Upper lobe of right lung (tissue), 1 donor: ENCODE measurements around the gene RNF213. TPM values are rescaled to one million over a fixed set of nuclear protein-coding genes. Genes with fewer than 3 reads are reported as not detected.
A peak's percentile ranks its signal among the peaks of the same experiment; 100 is the strongest.

Experiments used
- ATAC-seq: fragments of 200-7000 bp; cut with Tn5 transposase; one replicate; pipeline ENCODE4 v1.9.1; 2020; ENCODE audit warnings: mild to moderate bottlenecking, moderate library complexity
- DNase-seq: peaks from one replicate; pipeline ENCODE4 v3.0.0-alpha.2; 2020
- H3K27ac ChIP-seq: fragments of 200-600 bp; one replicate; pipeline ENCODE4 v1.8.0; 2022
- H3K27me3 ChIP-seq: fragments of 200-600 bp; one replicate; pipeline ENCODE4 v1.8.0; 2022; ENCODE audit warnings: mild to moderate bottlenecking
- H3K36me3 ChIP-seq: fragments of 200-600 bp; one replicate; pipeline ENCODE4 v1.8.0; 2022
- H3K4me1 ChIP-seq: fragments of 200-600 bp; one replicate; pipeline ENCODE4 v1.8.0; 2022
- H3K4me3 ChIP-seq: fragments of 200-600 bp; one replicate; pipeline ENCODE4 v1.8.0; 2022; ENCODE audit warnings: mild to moderate bottlenecking
- H3K9me3 ChIP-seq: fragments of 200-600 bp; one replicate; pipeline ENCODE4 v1.8.0; 2022
- CTCF ChIP-seq: fragments of 200-600 bp; IDR thresholded peaks from one replicate; pipeline ENCODE4 v1.8.0; 2022; ENCODE audit warnings: antibody characterized with exemption
- intact Hi-C: fragments of 100-400 bp; cut with DNase I; formaldehyde crosslinking; loops from one replicate; pipeline ENCODE4 v1.11.0; 2022
- total RNA-seq: library from RNA; stranded (reverse); fragmentation: NEBNext Ultra II Directional; extraction: Animal tissue kit (Norgen Biotek cat#: 25700); gene quantifications from one replicate; pipeline ENCODE4 v1.2.1, GENCODE V29; 2021
- donor health status: DM: no; HTN: yes; CAD: no; lungs with severe emphysema.

RNF213 gene
- total RNA-seq, 1 donor from 2014 or later = 236 TPM

DNA sequence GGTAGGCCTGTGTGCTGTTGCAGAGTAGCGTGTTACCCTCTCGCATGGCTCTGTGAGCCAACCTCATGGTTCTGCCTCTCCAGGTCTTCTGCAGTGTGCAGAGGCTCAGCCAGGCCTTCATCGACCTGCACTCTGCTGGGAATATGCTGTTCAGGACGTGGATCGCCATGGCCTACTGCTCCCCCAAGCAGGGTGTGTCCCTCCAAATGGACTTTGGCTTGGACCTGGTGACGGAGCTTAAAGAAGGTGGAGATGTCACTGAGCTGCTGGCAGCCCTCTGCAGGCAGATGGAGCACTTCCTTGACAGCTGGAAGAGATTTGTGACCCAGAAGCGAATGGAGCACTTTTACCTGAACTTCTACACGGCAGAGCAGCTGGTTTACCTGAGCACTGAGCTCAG lies 78.5 kb downstream of the RNF213 start:
- TF ChIP-seq CTCF = no peak
- no peaks in the 10 kb centered on the region for H3K27me3 ChIP-seq

GRCh38 chr17:80339731-80340456 lies 79.2 kb downstream of the RNF213 start:
- H3K36me3 ChIP-seq = peaks cover 100% of the 10 kb centered on the region
- intact Hi-C loops = no loop called here
- no peaks in the 10 kb centered on the region for H3K9me3 ChIP-seq
- ATAC-seq = peak; percentile 35
- H3K4me3 ChIP-seq = no peak overlapping the region
- no peaks in the 10 kb centered on the region for H3K27me3 ChIP-seq
- H3K4me1 ChIP-seq = no peaks in the 10 kb centered on the region
- H3K27ac ChIP-seq = no peak overlapping the region
- peak; percentile 60 for DNase-seq
- no peak for TF ChIP-seq CTCF

More for the DNA sequence above, 78.5 kb downstream of the RNF213 start:
- Histone ChIP-seq H3K36me3 (peaks cover 98% of the 10 kb centered on the region), H3K4me1 (no peaks in the 10 kb centered on the region), H3K4me3 (no peak overlapping the region), H3K9me3 (no peaks in the 10 kb centered on the region), H3K27ac (no peak overlapping the region)
- intact Hi-C loops = no loop called here
- ATAC-seq (peak; percentile 16), DNase-seq (peak; percentile 51)

- TF ChIP-seq CTCF = no peak
These were observed 84.7 kb downstream of the RNF213 start for GRCh38 chr17:80345321-80345720.

DNA sequence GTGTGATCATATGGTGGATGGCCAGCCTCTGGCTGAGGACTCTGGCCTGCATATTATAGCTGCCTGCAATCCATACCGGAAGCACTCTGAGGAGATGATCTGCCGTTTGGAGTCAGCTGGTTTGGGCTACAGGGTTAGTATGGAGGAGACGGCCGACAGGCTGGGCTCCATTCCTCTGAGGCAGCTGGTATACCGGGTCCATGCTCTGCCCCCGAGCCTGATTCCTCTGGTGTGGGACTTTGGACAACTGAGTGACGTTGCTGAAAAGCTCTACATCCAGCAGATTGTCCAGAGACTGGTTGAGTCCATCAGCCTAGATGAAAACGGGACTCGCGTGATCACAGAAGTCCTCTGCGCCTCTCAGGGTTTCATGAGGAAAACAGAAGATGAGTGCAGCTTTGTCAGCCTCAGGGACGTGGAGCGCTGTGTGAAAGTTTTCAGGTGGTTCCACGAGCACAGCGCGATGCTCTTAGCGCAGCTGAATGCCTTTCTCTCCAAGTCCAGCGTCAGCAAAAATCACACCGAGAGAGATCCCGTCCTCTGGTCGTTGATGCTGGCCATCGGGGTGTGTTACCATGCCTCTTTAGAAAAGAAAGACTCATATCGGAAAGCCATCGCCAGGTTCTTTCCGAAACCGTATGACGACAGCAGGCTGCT lies 85.3 kb downstream of the RNF213 start:
- Histone ChIP-seq H3K4me3 (no peak overlapping the region), H3K4me1 (no peaks in the 10 kb centered on the region), H3K36me3 (peaks cover 100% of the 10 kb centered on the region), H3K9me3 (no peaks in the 10 kb centered on the region), H3K27ac (no peak overlapping the region), H3K27me3 (no peaks in the 10 kb centered on the region)
- DNase-seq (peak; percentile 40), ATAC-seq (no peak)
- intact Hi-C loops = no loop called here
- no peak for TF ChIP-seq CTCF

More at GRCh38 chr17:80345321-80345720, 84.7 kb downstream of the RNF213 start:
- peaks cover 100% of the 10 kb centered on the region for H3K36me3 ChIP-seq
- H3K9me3 ChIP-seq = no peaks in the 10 kb centered on the region
- intact Hi-C loops = no loop called here
- no peaks in the 10 kb centered on the region for H3K4me1 ChIP-seq
- ATAC-seq = no peak
- H3K27ac ChIP-seq = no peak overlapping the region
- no peaks in the 10 kb centered on the region for H3K27me3 ChIP-seq
- H3K4me3 ChIP-seq = no peak overlapping the region
- peak; percentile 46 for DNase-seq

DNA sequence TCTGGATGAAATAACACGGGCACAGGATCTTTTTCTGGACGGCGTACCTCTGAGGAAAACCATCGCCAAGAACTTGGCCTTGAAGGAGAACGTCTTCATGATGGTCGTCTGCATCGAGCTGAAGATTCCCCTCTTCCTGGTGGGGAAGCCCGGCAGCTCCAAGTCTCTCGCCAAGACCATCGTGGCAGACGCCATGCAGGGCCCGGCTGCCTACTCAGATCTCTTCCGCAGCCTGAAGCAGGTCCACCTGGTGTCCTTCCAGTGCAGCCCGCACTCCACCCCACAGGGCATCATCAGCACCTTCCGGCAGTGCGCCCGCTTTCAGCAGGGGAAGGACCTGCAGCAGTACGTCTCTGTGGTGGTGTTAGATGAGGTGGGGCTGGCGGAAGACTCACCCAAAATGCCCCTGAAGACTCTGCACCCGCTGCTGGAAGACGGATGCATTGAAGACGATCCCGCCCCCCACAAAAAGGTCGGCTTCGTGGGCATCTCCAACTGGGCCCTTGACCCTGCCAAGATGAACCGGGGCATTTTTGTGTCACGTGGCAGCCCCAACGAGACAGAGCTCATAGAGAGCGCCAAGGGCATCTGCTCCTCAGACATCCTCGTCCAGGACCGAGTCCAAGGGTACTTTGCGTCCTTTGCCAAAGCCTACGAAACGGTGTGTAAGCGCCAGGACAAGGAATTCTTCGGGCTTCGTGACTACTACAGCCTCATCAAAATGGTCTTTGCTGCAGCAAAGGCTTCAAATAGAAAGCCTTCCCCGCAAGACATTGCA lies 86.0 kb downstream of the RNF213 start:
- Histone ChIP-seq H3K27me3 (no peaks in the 10 kb centered on the region), H3K4me3 (no peak overlapping the region), H3K36me3 (peaks cover 100% of the 10 kb centered on the region), H3K27ac (no peak overlapping the region), H3K4me1 (no peaks in the 10 kb centered on the region), H3K9me3 (no peaks in the 10 kb centered on the region)
- DNase-seq (peak; percentile 48), ATAC-seq (no peak)
- no peak for TF ChIP-seq CTCF
- intact Hi-C loops = no loop called here
